ENCODE data around the gene FAM89B.

GRCh38 chr11:65613091-65613928 is 41.0 kb downstream of the FAM89B start:
- TF ChIP-seq CTCF (conservative IDR thresholded peaks at IDR 0.05 in 1 of 2, IDR thresholded peaks at IDR 0.05 in 1 of 2; ENCODE audit: extremely low read depth in 1 of 2, insufficient read depth in 1 of 2, low read depth in 1 of 2, low read length in 2 of 2): no peak
- TF ChIP-seq EZH2 (IDR thresholded peaks at IDR 0.05; ENCODE audit: borderline replicate concordance, low read length): no peak

Data from mammary epithelial cell (primary cell).